HEK293 (cell line): Measurements from ENCODE around the gene RPGRIP1L.

Source experiments
- BCL11B ChIP-seq: fragments of 450-650 bp; formaldehyde crosslinking; IDR thresholded peaks from 2 replicates; pipeline ENCODE4 v1.5.1; 2016; ENCODE audit warnings: low read depth, missing biosample characterization, missing genetic modification characterization
- CTCF ChIP-seq: fragments of 450-650 bp; formaldehyde crosslinking; IDR thresholded peaks from 2 replicates; pipeline ENCODE4 v1.5.1; 2016; ENCODE audit warnings: missing biosample characterization, missing genetic modification characterization
- INSM2 ChIP-seq: fragments of 450-650 bp; formaldehyde crosslinking; IDR thresholded peaks from 2 replicates; pipeline ENCODE4 v1.5.1; 2016; ENCODE audit warnings: missing biosample characterization, missing genetic modification characterization
- KLF10 ChIP-seq: fragments of 450-650 bp; IDR thresholded peaks from 2 replicates; pipeline ENCODE4 v1.5.1; 2018; ENCODE audit warnings: missing biosample characterization, mild to moderate bottlenecking, missing genetic modification characterization
- KLF16 ChIP-seq: fragments of 450-650 bp; formaldehyde crosslinking; IDR thresholded peaks from 2 replicates; pipeline ENCODE4 v1.5.1; 2017; ENCODE audit warnings: missing biosample characterization, missing genetic modification characterization
- SP3 ChIP-seq: fragments of 450-650 bp; formaldehyde crosslinking; IDR thresholded peaks from 2 replicates; pipeline ENCODE4 v1.5.1; 2016; ENCODE audit warnings: missing biosample characterization, missing genetic modification characterization
- YY1 ChIP-seq: fragments of 450-650 bp; formaldehyde crosslinking; IDR thresholded peaks from 2 replicates; pipeline ENCODE4 v1.5.1; 2018; ENCODE audit warnings: missing biosample characterization, missing genetic modification characterization
- ZBTB10 ChIP-seq: fragments of 450-650 bp; formaldehyde crosslinking; IDR thresholded peaks from 2 replicates; pipeline ENCODE4 v1.5.1; 2016; ENCODE audit warnings: missing biosample characterization, missing genetic modification characterization
- ZNF121 ChIP-seq: fragments of 450-650 bp; formaldehyde crosslinking; IDR thresholded peaks from 2 replicates; pipeline ENCODE4 v1.5.1; 2016; ENCODE audit warnings: missing biosample characterization, missing genetic modification characterization
- ZNF132 ChIP-seq: fragments of 450-650 bp; formaldehyde crosslinking; IDR thresholded peaks from 2 replicates; pipeline ENCODE4 v1.5.1; 2017; ENCODE audit warnings: missing biosample characterization, missing genetic modification characterization, borderline replicate concordance
- ZNF18 ChIP-seq: fragments of 450-650 bp; formaldehyde crosslinking; IDR thresholded peaks from 2 replicates; pipeline ENCODE4 v1.5.1; 2016; ENCODE audit warnings: missing biosample characterization, missing genetic modification characterization
- ZNF416 ChIP-seq: fragments of 450-650 bp; formaldehyde crosslinking; IDR thresholded peaks from 2 replicates; pipeline ENCODE4 v1.5.1; 2016; ENCODE audit warnings: missing biosample characterization, missing genetic modification characterization
- ZNF707 ChIP-seq: fragments of 450-650 bp; formaldehyde crosslinking; IDR thresholded peaks from 2 replicates; pipeline ENCODE4 v1.5.1; 2016; ENCODE audit warnings: missing biosample characterization, missing genetic modification characterization

GRCh38 chr16:53689636-53690035, 14.0 kb downstream of the RPGRIP1L start:
- no peak for TF ChIP-seq CTCF (tag by site-specific recombination)
- TF ChIP-seq ZNF121 (tag by site-specific recombination): no peak
- TF ChIP-seq BCL11B: no peak
- TF ChIP-seq ZNF18 (tag by site-specific recombination): no peak
- TF ChIP-seq YY1 (tag by site-specific recombination): no peak
- no peak for TF ChIP-seq ZNF416
- TF ChIP-seq KLF16: no peak
- no peak for TF ChIP-seq KLF10 (tag by site-specific recombination)
- TF ChIP-seq ZNF132 (tag by site-specific recombination): no peak
- no peak for TF ChIP-seq INSM2 (tag by site-specific recombination)
- no peak for TF ChIP-seq ZBTB10 (tag by site-specific recombination)
- no peak for TF ChIP-seq SP3 (tag by site-specific recombination)
- no peak for TF ChIP-seq ZNF707 (tag by site-specific recombination)
